Kidney (tissue), 14 donors: ENCODE results near the gene IL22. TPM values are rescaled to one million over a fixed set of nuclear protein-coding genes. Genes with fewer than 3 reads are reported as not detected.

Experiments used
- DNase-seq, 5 donors: peaks; one replicate each; pipeline ENCODE4 v3.0.0-alpha.2; 2013 to 2020
- FAIRE-seq: peaks from 2 replicates; lab custom pipeline; 2012; peaks lifted over from hg19 to GRCh38; lab: Jason Lieb, UNC
- H3K27ac ChIP-seq, 2 donors: one replicate each; pipeline ENCODE4 v1.7.0; 2013; ENCODE audit warnings: low read depth in 2 of 2, low read length in 2 of 2, inconsistent platforms in 1 of 2
- H3K27me3 ChIP-seq: one replicate; pipeline ENCODE4 v1.7.1; 2013; ENCODE audit warnings: low read length, inconsistent platforms; ENCODE audit not compliant: control insufficient read depth, insufficient read depth
- H3K36me3 ChIP-seq, 3 donors: one replicate each; pipeline versions ENCODE4 v1.7.0 to v1.7.1; 2013; ENCODE audit warnings: low read length in 3 of 3, control low read depth in 1 of 3, inconsistent platforms in 1 of 3; ENCODE audit not compliant: insufficient read depth in 3 of 3, control insufficient read depth in 2 of 3
- H3K4me1 ChIP-seq, 3 donors: one replicate each; pipeline versions ENCODE4 v1.7.0 to v1.7.1; 2013; ENCODE audit warnings: low read length in 3 of 3, inconsistent platforms in 1 of 3, low read depth in 1 of 3; ENCODE audit not compliant: control insufficient read depth in 2 of 3, insufficient read depth in 2 of 3
- H3K4me3 ChIP-seq, 3 donors: one replicate each; pipeline versions ENCODE4 v1.7.0 to v1.8.1; 2013; ENCODE audit warnings: low read length in 3 of 3, control low read depth in 1 of 3, inconsistent platforms in 1 of 3
- H3K9ac ChIP-seq, 3 donors: one replicate each; pipeline versions ENCODE4 v1.7.0 to v1.7.1; 2013; ENCODE audit warnings: low read length in 3 of 3, control low read depth in 1 of 3, inconsistent platforms in 1 of 3
- H3K9me3 ChIP-seq, 3 donors: one replicate each; pipeline versions ENCODE4 v1.7.0 to v1.7.1; 2013; ENCODE audit warnings: low read length in 3 of 3, control low read depth in 1 of 3, inconsistent platforms in 1 of 3; ENCODE audit not compliant: control insufficient read depth in 2 of 3, insufficient read depth in 1 of 3
- intact Hi-C: fragments of 100-400 bp; cut with DNase I; formaldehyde crosslinking; loops from one replicate; pipeline ENCODE4 v1.11.1; 2022
- polyA plus RNA-seq: library from polyadenylated mRNA; stranded (reverse); fragments of 350-450 nt; fragmentation: Illumina TruSeq; extraction: RNeasy Lipid Tissue Mini Kit (QIAGEN cat#74804); gene quantifications from one replicate; pipeline ENCODE4 v1.2.3, GENCODE V29; 2014; ENCODE audit warnings: low read depth, low replicate concordance; ENCODE audit not compliant: insufficient read depth
- total RNA-seq: library from RNA; stranded (reverse); fragmentation: NEBNext Ultra II Directional; extraction: Animal tissue kit (Norgen Biotek cat#: 25700); gene quantifications from one replicate; pipeline ENCODE4 v1.2.1, GENCODE V29; 2021
- TF ChIP-seq, protein P1 (sequence below): IDR thresholded peaks from 3 replicates; pipeline ENCODE4 v1.5.1; 2012; ENCODE audit warnings: mild to moderate bottlenecking, moderate library complexity, borderline replicate concordance; ENCODE audit not compliant: insufficient read depth; ENCODE audit errors: extremely low read depth
- donor health status: control.
- donor health status: control.
- donor health status: control.
- donor health status: control.
- donor health status: control.
- donor health status: DM: yes; HTN: yes; CAD: no.
- donor health status: Normal renal cell carcinoma (clear cell type).

IL22 gene
- total and polyA plus RNA-seq, 2 donors from 2014 or later, result not detected

DNA sequence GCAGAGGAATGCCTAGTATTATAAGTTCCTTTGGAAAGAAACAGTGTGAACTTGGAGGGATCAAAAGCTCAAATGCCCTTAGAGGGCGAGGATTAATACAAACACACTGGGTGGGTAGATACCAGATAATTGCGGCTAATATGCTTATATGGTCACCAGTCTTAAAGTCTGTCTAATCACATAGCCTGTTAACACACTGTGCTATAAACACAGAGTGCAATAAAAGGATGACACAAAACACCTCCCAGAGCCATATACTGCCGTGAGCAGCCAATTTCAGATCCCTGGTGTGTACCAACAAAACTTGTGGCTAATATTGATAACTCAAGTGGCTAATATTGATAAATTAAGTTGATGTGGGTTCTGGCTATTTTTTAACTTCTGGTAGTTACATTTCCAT is 26.0 kb downstream of the IL22 start:
- Histone ChIP-seq H3K27me3 (no peaks in the 10 kb centered on the region), H3K36me3 (no peaks in the 10 kb centered on the region), H3K4me1 (peaks cover 0 to 2% (median 0%) of the 10 kb centered on the region in 3 donors), H3K4me3 (no peak overlapping the region), H3K27ac (no peak overlapping the region), H3K9me3 (no peaks in the 10 kb centered on the region), H3K9ac (no peak overlapping the region)
- TF ChIP-seq, protein P1, sequence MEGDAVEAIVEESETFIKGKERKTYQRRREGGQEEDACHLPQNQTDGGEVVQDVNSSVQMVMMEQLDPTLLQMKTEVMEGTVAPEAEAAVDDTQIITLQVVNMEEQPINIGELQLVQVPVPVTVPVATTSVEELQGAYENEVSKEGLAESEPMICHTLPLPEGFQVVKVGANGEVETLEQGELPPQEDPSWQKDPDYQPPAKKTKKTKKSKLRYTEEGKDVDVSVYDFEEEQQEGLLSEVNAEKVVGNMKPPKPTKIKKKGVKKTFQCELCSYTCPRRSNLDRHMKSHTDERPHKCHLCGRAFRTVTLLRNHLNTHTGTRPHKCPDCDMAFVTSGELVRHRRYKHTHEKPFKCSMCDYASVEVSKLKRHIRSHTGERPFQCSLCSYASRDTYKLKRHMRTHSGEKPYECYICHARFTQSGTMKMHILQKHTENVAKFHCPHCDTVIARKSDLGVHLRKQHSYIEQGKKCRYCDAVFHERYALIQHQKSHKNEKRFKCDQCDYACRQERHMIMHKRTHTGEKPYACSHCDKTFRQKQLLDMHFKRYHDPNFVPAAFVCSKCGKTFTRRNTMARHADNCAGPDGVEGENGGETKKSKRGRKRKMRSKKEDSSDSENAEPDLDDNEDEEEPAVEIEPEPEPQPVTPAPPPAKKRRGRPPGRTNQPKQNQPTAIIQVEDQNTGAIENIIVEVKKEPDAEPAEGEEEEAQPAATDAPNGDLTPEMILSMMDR, result no peak
- FAIRE-seq, result no peak
- intact Hi-C loops, result no loop called here
- DNase-seq, result no peak

GRCh38 chr12:68225576-68226476 is 27.6 kb downstream of the IL22 start, which contains the start of gene IL26:
TSS of gene IL26 (minus strand) at chr12:68225810. CDS start at chr12:68225756, 54 bp downstream.
- Histone ChIP-seq H3K4me1 (peaks cover 0 to 2% (median 0%) of the 10 kb centered on the region in 3 donors), H3K27ac (no peak within 1 kb of the TSS), H3K27me3 (no peaks in the 10 kb centered on the region), H3K9ac (no peak within 1 kb of the TSS), H3K9me3 (no peaks in the 10 kb centered on the region), H3K36me3 (no peaks in the 10 kb centered on the region), H3K4me3 (no peak within 1 kb of the TSS)
- DNase-seq (no peak), FAIRE-seq (no peak)
- TF ChIP-seq, protein P1, result no peak
- intact Hi-C loops, result no loop called here

DNA sequence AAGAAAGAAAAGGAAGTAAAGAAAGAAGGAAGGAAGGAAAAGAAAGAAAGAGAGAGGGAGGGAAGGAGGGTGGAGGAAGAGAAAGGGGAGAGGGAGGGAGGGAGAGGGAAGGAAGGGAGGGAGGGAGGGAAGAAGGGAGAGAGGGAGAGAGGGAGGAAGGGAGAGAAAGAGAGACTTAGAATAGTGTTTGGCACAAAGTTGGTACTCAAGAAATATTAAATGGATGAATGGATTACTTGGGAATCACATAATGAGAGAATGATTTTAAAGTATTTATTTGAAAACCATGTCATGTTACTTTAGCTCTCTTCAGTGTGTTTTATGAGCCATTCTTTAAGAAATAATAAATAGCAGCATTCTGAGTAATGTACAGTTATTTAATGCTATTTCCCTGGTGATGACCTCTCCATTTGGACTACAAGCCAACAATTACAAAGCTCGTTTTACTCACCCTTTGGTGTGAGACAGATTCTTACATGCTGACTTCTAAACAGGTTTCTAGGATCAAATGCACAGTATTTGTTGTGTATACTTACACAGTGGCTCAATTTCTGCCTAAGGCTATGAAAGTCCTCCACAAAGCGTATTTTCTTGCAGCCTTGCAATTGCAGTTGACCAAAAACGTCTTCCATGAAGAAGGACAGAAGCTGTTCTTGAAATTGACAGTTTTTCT is 28.7 kb downstream of the IL22 start:
- Histone ChIP-seq H3K4me3 (no peak overlapping the region), H3K36me3 (no peaks in the 10 kb centered on the region), H3K9ac (no peak overlapping the region), H3K4me1 (peaks cover 0 to 2% (median 0%) of the 10 kb centered on the region in 3 donors), H3K27me3 (no peaks in the 10 kb centered on the region), H3K9me3 (no peaks in the 10 kb centered on the region), H3K27ac (no peak overlapping the region)
- no peak for FAIRE-seq
- TF ChIP-seq, protein P1, result no peak
- intact Hi-C loops, result no loop called here
- peak in 2 of 5 donors; percentile 32 to 68 for DNase-seq
